T-helper 1 cell treated with Interleukin-12 subunit alpha and Interleukin-12 subunit beta and Interleukin-4 antibody, amounts not matched to agents 30 μg/mL and 1 μg/mL, for 36 hours (primary cell): ENCODE results near the gene ARL6IP1.

Source experiments
- H3K27ac Mint-ChIP-seq: one replicate; pipeline ENCODE4 v1.8.0; 2021; ENCODE audit warnings: mild to moderate bottlenecking, mixed read lengths
- H3K27me3 Mint-ChIP-seq: one replicate; pipeline ENCODE4 v1.8.0; 2021; ENCODE audit warnings: low read depth, mixed read lengths
- H3K36me3 Mint-ChIP-seq: one replicate; pipeline ENCODE4 v1.8.0; 2021; ENCODE audit warnings: low read depth, mixed read lengths
- H3K4me1 Mint-ChIP-seq: one replicate; pipeline ENCODE4 v1.8.0; 2021; ENCODE audit warnings: low read depth, mixed read lengths
- H3K4me3 Mint-ChIP-seq: one replicate; pipeline ENCODE4 v1.8.0; 2021; ENCODE audit warnings: mild to moderate bottlenecking, moderate library complexity, mixed read lengths
- H3K9me3 Mint-ChIP-seq: one replicate; pipeline ENCODE4 v1.8.0; 2021; ENCODE audit warnings: mixed read lengths

The ARL6IP1 gene

GRCh38 chr16:18801145-18801972 lies at the start of gene ARL6IP1:
Gene ARL6IP1, minus strand, starts transcription at chr16:18801549. Its CDS starts 83 bp downstream, at chr16:18801466.
- Mint-ChIP-seq H3K9me3 (no peaks in the 10 kb centered on the region), H3K4me3 (peak within 1 kb of the TSS; percentile 98), H3K27me3 (no peaks in the 10 kb centered on the region), H3K36me3 (peaks cover 39% of the 10 kb centered on the region), H3K4me1 (peaks cover 64% of the 10 kb centered on the region), H3K27ac (peak within 1 kb of the TSS; percentile 97)

GRCh38 chr16:18846416-18846815 lies 45.1 kb upstream of the ARL6IP1 start:
- Mint-ChIP-seq H3K4me3 (no peak overlapping the region), H3K4me1 (peaks cover 6% of the 10 kb centered on the region), H3K27me3 (no peaks in the 10 kb centered on the region), H3K27ac (no peak overlapping the region), H3K36me3 (peaks cover 59% of the 10 kb centered on the region), H3K9me3 (no peaks in the 10 kb centered on the region)

- no peak overlapping the region for H3K27ac Mint-ChIP-seq
Observed at GRCh38 chr16:18842565-18842964, 41.2 kb upstream of the ARL6IP1 start.

GRCh38 chr16:18841833-18842525 lies 40.6 kb upstream of the ARL6IP1 start:
- peaks cover 63% of the 10 kb centered on the region for H3K36me3 Mint-ChIP-seq
- no peaks in the 10 kb centered on the region for H3K9me3 Mint-ChIP-seq
- H3K4me3 Mint-ChIP-seq: no peak overlapping the region
- no peaks in the 10 kb centered on the region for H3K27me3 Mint-ChIP-seq
- peaks cover 6% of the 10 kb centered on the region for H3K4me1 Mint-ChIP-seq
- H3K27ac Mint-ChIP-seq: no peak overlapping the region

More at GRCh38 chr16:18842565-18842964, 41.2 kb upstream of the ARL6IP1 start:
- H3K4me1 Mint-ChIP-seq: peaks cover 6% of the 10 kb centered on the region
- H3K27me3 Mint-ChIP-seq: no peaks in the 10 kb centered on the region
- peaks cover 62% of the 10 kb centered on the region for H3K36me3 Mint-ChIP-seq
- H3K9me3 Mint-ChIP-seq: no peaks in the 10 kb centered on the region
- H3K4me3 Mint-ChIP-seq: no peak overlapping the region

GRCh38 chr16:18839555-18839954 lies 38.2 kb upstream of the ARL6IP1 start:
- Mint-ChIP-seq H3K9me3 (no peaks in the 10 kb centered on the region), H3K4me1 (peaks cover 8% of the 10 kb centered on the region), H3K4me3 (no peak overlapping the region), H3K27ac (no peak overlapping the region), H3K27me3 (no peaks in the 10 kb centered on the region), H3K36me3 (peaks cover 59% of the 10 kb centered on the region)

GRCh38 chr16:18836702-18837101 lies 35.4 kb upstream of the ARL6IP1 start:
- H3K4me1 Mint-ChIP-seq: peaks cover 3% of the 10 kb centered on the region
- no peaks in the 10 kb centered on the region for H3K9me3 Mint-ChIP-seq
- H3K4me3 Mint-ChIP-seq: no peak overlapping the region
- H3K27me3 Mint-ChIP-seq: no peaks in the 10 kb centered on the region
- H3K36me3 Mint-ChIP-seq: peaks cover 51% of the 10 kb centered on the region
- H3K27ac Mint-ChIP-seq: peak overlapping the region; percentile 46

- H3K27ac Mint-ChIP-seq: no peak overlapping the region
- H3K9me3 Mint-ChIP-seq: no peaks in the 10 kb centered on the region
- H3K4me3 Mint-ChIP-seq: no peak overlapping the region
- H3K4me1 Mint-ChIP-seq: peaks cover 3% of the 10 kb centered on the region
- peaks cover 54% of the 10 kb centered on the region for H3K36me3 Mint-ChIP-seq
- H3K27me3 Mint-ChIP-seq: no peaks in the 10 kb centered on the region
Observed at GRCh38 chr16:18834864-18835263, 33.5 kb upstream of the ARL6IP1 start.

- H3K36me3 Mint-ChIP-seq: peaks cover 57% of the 10 kb centered on the region
- H3K4me1 Mint-ChIP-seq: peaks cover 3% of the 10 kb centered on the region
- H3K9me3 Mint-ChIP-seq: no peaks in the 10 kb centered on the region
- H3K4me3 Mint-ChIP-seq: no peak overlapping the region
- no peak overlapping the region for H3K27ac Mint-ChIP-seq
- H3K27me3 Mint-ChIP-seq: no peaks in the 10 kb centered on the region
Observed at GRCh38 chr16:18833707-18834505, 32.6 kb upstream of the ARL6IP1 start.

GRCh38 chr16:18832613-18833012 lies 31.3 kb upstream of the ARL6IP1 start:
- Mint-ChIP-seq H3K27ac (no peak overlapping the region), H3K4me1 (peaks cover 5% of the 10 kb centered on the region), H3K9me3 (no peaks in the 10 kb centered on the region), H3K4me3 (no peak overlapping the region), H3K27me3 (no peaks in the 10 kb centered on the region), H3K36me3 (peaks cover 58% of the 10 kb centered on the region)

- Mint-ChIP-seq H3K27me3 (no peaks in the 10 kb centered on the region), H3K27ac (no peak overlapping the region), H3K4me3 (no peak overlapping the region), H3K4me1 (peaks cover 5% of the 10 kb centered on the region), H3K36me3 (peaks cover 55% of the 10 kb centered on the region), H3K9me3 (no peaks in the 10 kb centered on the region)
Observed at GRCh38 chr16:18832006-18832405, 30.7 kb upstream of the ARL6IP1 start.

- Mint-ChIP-seq H3K27me3 (no peaks in the 10 kb centered on the region), H3K27ac (no peak overlapping the region), H3K9me3 (no peaks in the 10 kb centered on the region), H3K36me3 (peaks cover 42% of the 10 kb centered on the region), H3K4me3 (no peak overlapping the region), H3K4me1 (peaks cover 3% of the 10 kb centered on the region)
Observed at GRCh38 chr16:18829251-18829650, 27.9 kb upstream of the ARL6IP1 start.

- H3K4me1 Mint-ChIP-seq: peaks cover 3% of the 10 kb centered on the region
- no peak overlapping the region for H3K4me3 Mint-ChIP-seq
- H3K9me3 Mint-ChIP-seq: no peaks in the 10 kb centered on the region
- H3K27me3 Mint-ChIP-seq: no peaks in the 10 kb centered on the region
- peaks cover 35% of the 10 kb centered on the region for H3K36me3 Mint-ChIP-seq
- H3K27ac Mint-ChIP-seq: peak overlapping the region; percentile 47
Observed at GRCh38 chr16:18827890-18828289, 26.5 kb upstream of the ARL6IP1 start.

GRCh38 chr16:18816286-18816685 lies 14.9 kb upstream of the ARL6IP1 start:
- Mint-ChIP-seq H3K9me3 (no peaks in the 10 kb centered on the region), H3K4me1 (peaks cover 9% of the 10 kb centered on the region), H3K36me3 (peaks cover 39% of the 10 kb centered on the region), H3K27me3 (no peaks in the 10 kb centered on the region), H3K4me3 (no peak overlapping the region), H3K27ac (no peak overlapping the region)

- H3K4me1 Mint-ChIP-seq: no peaks in the 10 kb centered on the region
- no peaks in the 10 kb centered on the region for H3K27me3 Mint-ChIP-seq
- no peak overlapping the region for H3K4me3 Mint-ChIP-seq
- no peak overlapping the region for H3K27ac Mint-ChIP-seq
- H3K9me3 Mint-ChIP-seq: no peaks in the 10 kb centered on the region
- H3K36me3 Mint-ChIP-seq: peaks cover 57% of the 10 kb centered on the region
Observed at GRCh38 chr16:18811925-18812324, 10.6 kb upstream of the ARL6IP1 start.
